ENCODE measurements around the gene NOX5. TPM values are rescaled to one million over a fixed set of nuclear protein-coding genes. Genes with fewer than 3 reads are reported as not detected.

NOX5 gene
- total RNA-seq, 1 experiment from 2014 or later = 339 TPM

DNA sequence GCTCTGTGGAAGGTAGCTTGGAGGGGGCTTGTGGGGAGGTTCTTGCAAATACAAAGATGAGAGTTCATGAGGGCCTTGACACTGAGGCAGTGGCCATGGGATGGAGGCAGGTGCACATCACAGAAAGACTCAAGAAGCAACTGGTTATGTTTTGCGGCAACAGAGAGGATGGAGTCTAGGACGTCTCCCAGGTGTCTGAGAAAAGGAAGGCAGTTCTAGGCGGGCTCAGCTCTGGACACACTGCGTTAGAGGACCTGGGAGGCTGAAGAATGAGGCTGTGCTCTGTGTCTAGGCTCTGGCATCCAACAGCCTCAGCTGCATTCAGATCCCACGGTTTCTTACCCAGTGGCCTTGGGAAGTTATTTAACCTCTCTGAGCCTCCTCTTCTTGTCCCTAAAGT is 23.5 kb downstream of the NOX5 start:
- intact Hi-C loops (cut with micrococcal nuclease) = loop anchor here (10.0 kb wide), 1 partner anchor 103 kb away; the partner anchor contains the start of gene SPESP1
- Histone ChIP-seq H3K4me1 (ENCODE audit: insufficient read depth, low read length) (peaks cover 43% of the 10 kb centered on the region), H3K36me3 (ENCODE audit: low read depth, low read length) (no peaks in the 10 kb centered on the region), H2AFZ (ENCODE audit: low read length) (no peak overlapping the region), H3K9me3 (ENCODE audit: low read length) (no peaks in the 10 kb centered on the region), H3K79me2 (ENCODE audit: low read length) (no peaks in the 10 kb centered on the region), H3F3A (ENCODE audit: low read length, unreplicated experiment) (peaks cover 5% of the 10 kb centered on the region), H4K20me1 (ENCODE audit: low read length) (no peaks in the 10 kb centered on the region), H3K27ac (ENCODE audit: low read length) (no peak overlapping the region), H3K27me3 (ENCODE audit: low read length) (no peaks in the 10 kb centered on the region), H3K4me2 (ENCODE audit: low read length) (no peak overlapping the region), H3K9me2 (replicated peaks; ENCODE audit: low read length) (no peaks in the 10 kb centered on the region), H3K4me3 (ENCODE audit: low read length) (no peak overlapping the region), H3K9ac (ENCODE audit: low read length) (no peak overlapping the region)
- ChIA-PET CTCF (no interaction called here), POLR2A (ENCODE audit: unreplicated experiment) (no interaction called here)
- ATAC-seq = no peak
- DNase-seq = no peak
- TF ChIP-seq, protein P1, sequence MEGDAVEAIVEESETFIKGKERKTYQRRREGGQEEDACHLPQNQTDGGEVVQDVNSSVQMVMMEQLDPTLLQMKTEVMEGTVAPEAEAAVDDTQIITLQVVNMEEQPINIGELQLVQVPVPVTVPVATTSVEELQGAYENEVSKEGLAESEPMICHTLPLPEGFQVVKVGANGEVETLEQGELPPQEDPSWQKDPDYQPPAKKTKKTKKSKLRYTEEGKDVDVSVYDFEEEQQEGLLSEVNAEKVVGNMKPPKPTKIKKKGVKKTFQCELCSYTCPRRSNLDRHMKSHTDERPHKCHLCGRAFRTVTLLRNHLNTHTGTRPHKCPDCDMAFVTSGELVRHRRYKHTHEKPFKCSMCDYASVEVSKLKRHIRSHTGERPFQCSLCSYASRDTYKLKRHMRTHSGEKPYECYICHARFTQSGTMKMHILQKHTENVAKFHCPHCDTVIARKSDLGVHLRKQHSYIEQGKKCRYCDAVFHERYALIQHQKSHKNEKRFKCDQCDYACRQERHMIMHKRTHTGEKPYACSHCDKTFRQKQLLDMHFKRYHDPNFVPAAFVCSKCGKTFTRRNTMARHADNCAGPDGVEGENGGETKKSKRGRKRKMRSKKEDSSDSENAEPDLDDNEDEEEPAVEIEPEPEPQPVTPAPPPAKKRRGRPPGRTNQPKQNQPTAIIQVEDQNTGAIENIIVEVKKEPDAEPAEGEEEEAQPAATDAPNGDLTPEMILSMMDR (conservative IDR thresholded peaks at IDR 0.05; ENCODE audit: low read depth, low read length) = no peak
- TF ChIP-seq EZH2phosphoT487 (IDR thresholded peaks at IDR 0.05; ENCODE audit: borderline replicate concordance, low read length) (no peak), EZH2 (IDR thresholded peaks at IDR 0.05; ENCODE audit: low read length, unreplicated experiment) (no peak)
- no TSS peak for BruUV-seq (replicated peaks)

DNA sequence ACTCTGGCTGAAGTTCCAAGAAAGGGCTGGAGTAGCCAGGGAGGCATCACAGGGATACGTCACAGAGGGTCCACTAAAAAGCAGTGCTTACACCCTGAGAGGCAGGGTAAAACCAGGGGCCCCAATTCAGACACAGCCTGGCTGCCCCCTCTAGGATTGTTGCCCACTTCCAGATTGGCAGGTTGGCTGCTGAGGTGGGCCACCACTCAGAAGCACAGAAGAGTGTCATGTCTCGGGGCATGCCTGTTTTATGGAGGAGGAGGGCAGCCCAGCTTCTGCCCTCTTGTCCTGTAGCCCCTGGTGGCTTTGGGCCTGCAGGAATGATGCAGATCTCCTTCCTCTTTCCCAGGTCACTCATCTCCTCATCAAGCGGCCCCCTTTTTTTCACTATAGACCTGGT is 24.0 kb downstream of the NOX5 start:
- peaks cover 43% of the 10 kb centered on the region for H3K4me1 ChIP-seq (ENCODE audit: insufficient read depth, low read length)
- no peak overlapping the region for H3K4me2 ChIP-seq (ENCODE audit: low read length)
- POLR2A ChIA-PET (ENCODE audit: unreplicated experiment) = no interaction called here
- no peaks in the 10 kb centered on the region for H4K20me1 ChIP-seq (ENCODE audit: low read length)
- BruUV-seq (replicated peaks) = no TSS peak
- intact Hi-C loops (cut with micrococcal nuclease) = loop anchor here (10.0 kb wide), 1 partner anchor 104 kb away; the partner anchor contains the start of gene SPESP1
- H3K27ac ChIP-seq (ENCODE audit: low read length) = no peak overlapping the region
- H3K9me3 ChIP-seq (ENCODE audit: low read length) = no peaks in the 10 kb centered on the region
- H3K9ac ChIP-seq (ENCODE audit: low read length) = no peak overlapping the region
- TF ChIP-seq EZH2phosphoT487 (IDR thresholded peaks at IDR 0.05; ENCODE audit: borderline replicate concordance, low read length) = no peak
- H2AFZ ChIP-seq (ENCODE audit: low read length) = no peak overlapping the region
- ATAC-seq = no peak
- H3K27me3 ChIP-seq (ENCODE audit: low read length) = no peaks in the 10 kb centered on the region
- DNase-seq = no peak
- no peaks in the 10 kb centered on the region for H3K79me2 ChIP-seq (ENCODE audit: low read length)
- H3K36me3 ChIP-seq (ENCODE audit: low read depth, low read length) = no peaks in the 10 kb centered on the region
- peaks cover 5% of the 10 kb centered on the region for H3F3A ChIP-seq (ENCODE audit: low read length, unreplicated experiment)
- no peak overlapping the region for H3K4me3 ChIP-seq (ENCODE audit: low read length)
- CTCF ChIA-PET = no interaction called here
- H3K9me2 ChIP-seq (replicated peaks; ENCODE audit: low read length) = no peaks in the 10 kb centered on the region

DNA sequence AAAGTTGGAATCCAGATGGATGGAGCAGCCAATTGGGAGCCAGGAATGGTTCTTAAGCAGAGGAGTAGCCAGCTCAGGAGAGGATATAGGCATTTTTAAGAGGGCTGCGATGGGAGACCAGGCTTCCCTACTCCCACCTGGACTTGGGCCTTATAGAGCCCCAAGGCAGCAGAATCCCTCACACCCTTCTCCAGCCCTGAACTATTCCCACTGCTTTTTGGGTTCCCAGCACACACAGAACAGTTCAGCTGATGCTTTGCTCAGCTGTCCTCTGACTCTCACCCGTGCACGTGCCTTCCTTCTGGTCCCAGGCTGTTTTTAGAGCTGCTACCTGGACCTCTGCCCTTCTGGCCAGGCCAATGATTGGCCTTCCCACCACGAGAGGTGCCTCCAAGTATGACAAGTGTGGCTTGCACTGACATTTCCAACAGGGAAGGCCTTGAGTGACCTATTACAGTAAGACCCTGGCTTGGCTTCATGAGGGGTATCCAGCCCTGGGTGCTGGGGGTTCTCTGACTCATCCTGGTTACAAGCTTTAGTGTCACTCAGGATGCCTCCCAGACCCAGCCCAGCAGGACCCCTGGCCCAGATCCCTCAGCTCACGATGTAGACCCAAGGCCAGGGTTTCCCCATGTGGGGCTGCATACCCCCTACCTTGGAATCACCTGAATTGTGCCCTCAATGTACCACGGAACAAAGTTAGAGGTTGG is 25.2 kb downstream of the NOX5 start:
- ATAC-seq = no peak
- Histone ChIP-seq H3K9ac (ENCODE audit: low read length) (no peak overlapping the region), H3K4me1 (ENCODE audit: insufficient read depth, low read length) (peaks cover 45% of the 10 kb centered on the region), H2AFZ (ENCODE audit: low read length) (no peak overlapping the region), H3K4me2 (ENCODE audit: low read length) (no peak overlapping the region), H3K79me2 (ENCODE audit: low read length) (no peaks in the 10 kb centered on the region), H3K9me2 (replicated peaks; ENCODE audit: low read length) (no peaks in the 10 kb centered on the region), H3F3A (ENCODE audit: low read length, unreplicated experiment) (peaks cover 12% of the 10 kb centered on the region), H3K36me3 (ENCODE audit: low read depth, low read length) (no peaks in the 10 kb centered on the region), H3K9me3 (ENCODE audit: low read length) (no peaks in the 10 kb centered on the region), H3K4me3 (ENCODE audit: low read length) (no peak overlapping the region), H3K27ac (ENCODE audit: low read length) (no peak overlapping the region), H3K27me3 (ENCODE audit: low read length) (no peaks in the 10 kb centered on the region), H4K20me1 (ENCODE audit: low read length) (no peaks in the 10 kb centered on the region)
- BruUV-seq (replicated peaks) = no TSS peak
- no peak for DNase-seq
- intact Hi-C loops (cut with micrococcal nuclease) = loop anchor here (10.0 kb wide), 1 partner anchor 105 kb away; the partner anchor contains the start of gene SPESP1
- CTCF ChIA-PET = no interaction called here
- TF ChIP-seq EZH2 (IDR thresholded peaks at IDR 0.05; ENCODE audit: low read length, unreplicated experiment) (no peak), EZH2phosphoT487 (IDR thresholded peaks at IDR 0.05; ENCODE audit: borderline replicate concordance, low read length) (no peak)
- TF ChIP-seq, protein P1 (conservative IDR thresholded peaks at IDR 0.05; ENCODE audit: low read depth, low read length) = no peak
- POLR2A ChIA-PET (ENCODE audit: unreplicated experiment) = interaction anchor here (0.6 kb wide), 1 partner anchor 555 kb away, joined by 3 read pairs; no protein-coding TSS in a partner anchor

Data from PC-3 (cell line).